ENCODE results near the gene BAG3.
"Not testable (repeated sequence)": the region's sequence is repeated elsewhere in the genome, so short reads cannot be mapped to it uniquely, and the experiment has no call there.

Gene BAG3

GRCh38 chr10:119640384-119640783 is 10.8 kb upstream of the BAG3 start:
- in situ Hi-C loops (cut with MboI; ENCODE audit: low sequenced_read_pairs): no loop called here

GRCh38 chr10:119640875-119641526 is 10.2 kb upstream of the BAG3 start:
- in situ Hi-C loops (cut with MboI; ENCODE audit: low sequenced_read_pairs): no loop called here

GRCh38 chr10:119642556-119643111 is 8.5 kb upstream of the BAG3 start:
- in situ Hi-C loops (cut with MboI; ENCODE audit: low sequenced_read_pairs): no loop called here

GRCh38 chr10:119643306-119644204 is 7.6 kb upstream of the BAG3 start:
- in situ Hi-C loops (cut with MboI; ENCODE audit: low sequenced_read_pairs): no loop called here

GRCh38 chr10:119644205-119644814 is 6.9 kb upstream of the BAG3 start:
- in situ Hi-C loops (cut with MboI; ENCODE audit: low sequenced_read_pairs): no loop called here

GRCh38 chr10:119644994-119645393 is 6.2 kb upstream of the BAG3 start:
- in situ Hi-C loops (cut with MboI; ENCODE audit: low sequenced_read_pairs): no loop called here

- in situ Hi-C loops (cut with MboI; ENCODE audit: low sequenced_read_pairs): no loop called here
Measured at GRCh38 chr10:119650062-119650461, 1.1 kb upstream of the BAG3 start.

GRCh38 chr10:119651514-119652360 is 557 bp downstream of the BAG3 start:
- in situ Hi-C loops (cut with MboI; ENCODE audit: low sequenced_read_pairs): no loop called here

- in situ Hi-C loops (cut with MboI; ENCODE audit: low sequenced_read_pairs): no loop called here
Measured at GRCh38 chr10:119652361-119652730, 1.2 kb downstream of the BAG3 start.

- in situ Hi-C loops (cut with MboI; ENCODE audit: low sequenced_read_pairs): no loop called here
Measured at GRCh38 chr10:119653209-119653608, 2.0 kb downstream of the BAG3 start.

GRCh38 chr10:119653916-119654315 is 2.7 kb downstream of the BAG3 start:
- in situ Hi-C loops (cut with MboI; ENCODE audit: low sequenced_read_pairs): no loop called here

- in situ Hi-C loops (cut with MboI; ENCODE audit: low sequenced_read_pairs): no loop called here
Measured at GRCh38 chr10:119654540-119654939, 3.4 kb downstream of the BAG3 start.

GRCh38 chr10:119655566-119656001 is 4.4 kb downstream of the BAG3 start:
- in situ Hi-C loops (cut with MboI; ENCODE audit: low sequenced_read_pairs): no loop called here

- in situ Hi-C loops (cut with MboI; ENCODE audit: low sequenced_read_pairs): no loop called here
Measured at GRCh38 chr10:119656760-119657159, 5.6 kb downstream of the BAG3 start.

- in situ Hi-C loops (cut with MboI; ENCODE audit: low sequenced_read_pairs): no loop called here
Measured at GRCh38 chr10:119657725-119658124, 6.5 kb downstream of the BAG3 start.

- in situ Hi-C loops (cut with MboI; ENCODE audit: low sequenced_read_pairs): no loop called here
Measured at GRCh38 chr10:119658274-119658673, 7.1 kb downstream of the BAG3 start.

- in situ Hi-C loops (cut with MboI; ENCODE audit: low sequenced_read_pairs): no loop called here
Measured at GRCh38 chr10:119659951-119660350, 8.8 kb downstream of the BAG3 start.

- in situ Hi-C loops (cut with MboI; ENCODE audit: low sequenced_read_pairs): not testable (repeated sequence)
Measured at GRCh38 chr10:119662076-119662605, 11.0 kb downstream of the BAG3 start.

GRCh38 chr10:119663866-119664698 is 12.9 kb downstream of the BAG3 start:
- in situ Hi-C loops (cut with MboI; ENCODE audit: low sequenced_read_pairs): no loop called here
